ENCODE data around the gene MTUS2. TPM values are rescaled to one million over a fixed set of nuclear protein-coding genes. Genes with fewer than 3 reads are reported as not detected.

MTUS2 gene
- polyA plus RNA-seq, 2 of the 4 experiments (the other 2 are of a cell fraction), result not detected

GRCh38 chr13:29175250-29175873 is 355.2 kb downstream of the MTUS2 start:
- Histone ChIP-seq H3K4me3 (no peak overlapping the region), H3K27ac (no peak overlapping the region), H3K4me1 (no peaks in the 10 kb centered on the region), H3K9me3 (no peaks in the 10 kb centered on the region), H3K4me2 (no peak overlapping the region)
- CTCF ChIA-PET, result no interaction called here
- DNase-seq (ENCODE audit: low read depth in 1 of 2, low spot score in 1 of 2), result no peak
- TF ChIP-seq HES2 (IDR thresholded peaks at IDR 0.05) (no peak), BHLHE40 (IDR thresholded peaks at IDR 0.05; ENCODE audit: low read depth, low read length) (no peak), CBX8 (IDR thresholded peaks at IDR 0.05) (no peak), HDAC2 (IDR thresholded peaks at IDR 0.05) (no peak), POLR2AphosphoS2 (conservative IDR thresholded peaks at IDR 0.05; ENCODE audit: low read length) (no peak), JUN (IDR thresholded peaks at IDR 0.05) (no peak), HOXA7 (CRISPR knock-in tag; IDR thresholded peaks at IDR 0.05) (no peak), ZFP36 (IDR thresholded peaks at IDR 0.05; ENCODE audit: borderline replicate concordance, partially characterized antibody) (no peak), MAFK (IDR thresholded peaks at IDR 0.05; ENCODE audit: partially characterized antibody) (no peak), ESRRA (IDR thresholded peaks at IDR 0.05; ENCODE audit: borderline replicate concordance, low read length) (no peak), EHF (CRISPR knock-in tag; IDR thresholded peaks at IDR 0.05) (no peak), ZSCAN20 (CRISPR knock-in tag; IDR thresholded peaks at IDR 0.05) (no peak), FOSB (CRISPR knock-in tag; IDR thresholded peaks at IDR 0.05) (no peak)
- TF ChIP-seq, protein P1, sequence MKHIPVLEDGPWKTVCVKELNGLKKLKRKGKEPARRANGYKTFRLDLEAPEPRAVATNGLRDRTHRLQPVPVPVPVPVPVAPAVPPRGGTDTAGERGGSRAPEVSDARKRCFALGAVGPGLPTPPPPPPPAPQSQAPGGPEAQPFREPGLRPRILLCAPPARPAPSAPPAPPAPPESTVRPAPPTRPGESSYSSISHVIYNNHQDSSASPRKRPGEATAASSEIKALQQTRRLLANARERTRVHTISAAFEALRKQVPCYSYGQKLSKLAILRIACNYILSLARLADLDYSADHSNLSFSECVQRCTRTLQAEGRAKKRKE (CRISPR knock-in tag; IDR thresholded peaks at IDR 0.05; ENCODE audit: low read depth), result no peak
- WGBS (ENCODE audit: missing lambda C conversion rate), result 4% methylated on average over 3 of the region's 3 CpGs
- no peak for ATAC-seq
- FAIRE-seq, result no peak
- POLR2A ChIA-PET, result no interaction called here

- no peak for TF ChIP-seq EHMT2 (IDR thresholded peaks at IDR 0.05; ENCODE audit: low read depth)
- no peak for TF ChIP-seq NFE2L2 (conservative IDR thresholded peaks at IDR 0.05; ENCODE audit: low read length)
- no peak for TF ChIP-seq HES2 (IDR thresholded peaks at IDR 0.05)
- no peak for TF ChIP-seq KDM5A (IDR thresholded peaks at IDR 0.05)
Observed at GRCh38 chr13:29180055-29180454, 359.9 kb downstream of the MTUS2 start.

DNA sequence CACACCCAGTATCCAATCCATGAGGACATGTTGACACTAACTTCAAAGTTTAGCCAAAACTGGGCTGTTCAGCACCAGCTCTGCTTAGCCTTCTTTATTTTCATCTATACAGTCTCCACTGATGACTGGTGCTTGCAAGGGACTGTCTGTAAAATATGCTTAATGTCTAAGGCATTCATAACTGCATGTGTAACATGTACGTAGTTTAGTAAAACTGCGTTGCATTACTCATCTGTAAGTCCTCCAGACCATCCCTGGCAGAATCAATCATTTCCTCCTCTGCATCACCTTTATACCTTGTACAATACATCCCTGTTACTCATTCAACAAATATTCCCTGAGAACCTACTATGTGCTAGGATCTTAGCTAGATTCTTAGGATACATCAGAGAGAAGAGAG is 362.1 kb downstream of the MTUS2 start:
- Histone ChIP-seq H3K4me2 (no peak overlapping the region), H3K4me1 (no peaks in the 10 kb centered on the region), H3K9me3 (no peaks in the 10 kb centered on the region), H3K27ac (no peak overlapping the region), H3K4me3 (no peak overlapping the region)
- ATAC-seq (no peak), FAIRE-seq (no peak), DNase-seq (ENCODE audit: low read depth in 1 of 2, low spot score in 1 of 2) (no peak)
- POLR2A ChIA-PET, result no interaction called here
- WGBS (ENCODE audit: missing lambda C conversion rate), result 17% methylated on average over 2 of the region's 2 CpGs
- CTCF ChIA-PET, result interaction anchor here (0.6 kb wide), 1 partner anchor 19 kb away, joined by 3 read pairs; no protein-coding TSS in a partner anchor
- TF ChIP-seq, protein P2, sequence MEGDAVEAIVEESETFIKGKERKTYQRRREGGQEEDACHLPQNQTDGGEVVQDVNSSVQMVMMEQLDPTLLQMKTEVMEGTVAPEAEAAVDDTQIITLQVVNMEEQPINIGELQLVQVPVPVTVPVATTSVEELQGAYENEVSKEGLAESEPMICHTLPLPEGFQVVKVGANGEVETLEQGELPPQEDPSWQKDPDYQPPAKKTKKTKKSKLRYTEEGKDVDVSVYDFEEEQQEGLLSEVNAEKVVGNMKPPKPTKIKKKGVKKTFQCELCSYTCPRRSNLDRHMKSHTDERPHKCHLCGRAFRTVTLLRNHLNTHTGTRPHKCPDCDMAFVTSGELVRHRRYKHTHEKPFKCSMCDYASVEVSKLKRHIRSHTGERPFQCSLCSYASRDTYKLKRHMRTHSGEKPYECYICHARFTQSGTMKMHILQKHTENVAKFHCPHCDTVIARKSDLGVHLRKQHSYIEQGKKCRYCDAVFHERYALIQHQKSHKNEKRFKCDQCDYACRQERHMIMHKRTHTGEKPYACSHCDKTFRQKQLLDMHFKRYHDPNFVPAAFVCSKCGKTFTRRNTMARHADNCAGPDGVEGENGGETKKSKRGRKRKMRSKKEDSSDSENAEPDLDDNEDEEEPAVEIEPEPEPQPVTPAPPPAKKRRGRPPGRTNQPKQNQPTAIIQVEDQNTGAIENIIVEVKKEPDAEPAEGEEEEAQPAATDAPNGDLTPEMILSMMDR (IDR thresholded peaks at IDR 0.05), result no peak
- TF ChIP-seq KDM1A (IDR thresholded peaks at IDR 0.05; ENCODE audit: low read depth), result no peak
- TF ChIP-seq, protein P3, sequence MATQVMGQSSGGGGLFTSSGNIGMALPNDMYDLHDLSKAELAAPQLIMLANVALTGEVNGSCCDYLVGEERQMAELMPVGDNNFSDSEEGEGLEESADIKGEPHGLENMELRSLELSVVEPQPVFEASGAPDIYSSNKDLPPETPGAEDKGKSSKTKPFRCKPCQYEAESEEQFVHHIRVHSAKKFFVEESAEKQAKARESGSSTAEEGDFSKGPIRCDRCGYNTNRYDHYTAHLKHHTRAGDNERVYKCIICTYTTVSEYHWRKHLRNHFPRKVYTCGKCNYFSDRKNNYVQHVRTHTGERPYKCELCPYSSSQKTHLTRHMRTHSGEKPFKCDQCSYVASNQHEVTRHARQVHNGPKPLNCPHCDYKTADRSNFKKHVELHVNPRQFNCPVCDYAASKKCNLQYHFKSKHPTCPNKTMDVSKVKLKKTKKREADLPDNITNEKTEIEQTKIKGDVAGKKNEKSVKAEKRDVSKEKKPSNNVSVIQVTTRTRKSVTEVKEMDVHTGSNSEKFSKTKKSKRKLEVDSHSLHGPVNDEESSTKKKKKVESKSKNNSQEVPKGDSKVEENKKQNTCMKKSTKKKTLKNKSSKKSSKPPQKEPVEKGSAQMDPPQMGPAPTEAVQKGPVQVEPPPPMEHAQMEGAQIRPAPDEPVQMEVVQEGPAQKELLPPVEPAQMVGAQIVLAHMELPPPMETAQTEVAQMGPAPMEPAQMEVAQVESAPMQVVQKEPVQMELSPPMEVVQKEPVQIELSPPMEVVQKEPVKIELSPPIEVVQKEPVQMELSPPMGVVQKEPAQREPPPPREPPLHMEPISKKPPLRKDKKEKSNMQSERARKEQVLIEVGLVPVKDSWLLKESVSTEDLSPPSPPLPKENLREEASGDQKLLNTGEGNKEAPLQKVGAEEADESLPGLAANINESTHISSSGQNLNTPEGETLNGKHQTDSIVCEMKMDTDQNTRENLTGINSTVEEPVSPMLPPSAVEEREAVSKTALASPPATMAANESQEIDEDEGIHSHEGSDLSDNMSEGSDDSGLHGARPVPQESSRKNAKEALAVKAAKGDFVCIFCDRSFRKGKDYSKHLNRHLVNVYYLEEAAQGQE (IDR thresholded peaks at IDR 0.05), result no peak
- no peak for TF ChIP-seq CBX8 (IDR thresholded peaks at IDR 0.05)
- TF ChIP-seq HES2 (IDR thresholded peaks at IDR 0.05), result no peak
- no peak for TF ChIP-seq JUN (IDR thresholded peaks at IDR 0.05)
- no peak for TF ChIP-seq POLR2AphosphoS2 (conservative IDR thresholded peaks at IDR 0.05; ENCODE audit: low read length)
- TF ChIP-seq MAFK (IDR thresholded peaks at IDR 0.05; ENCODE audit: partially characterized antibody), result no peak
- TF ChIP-seq ZFP36 (IDR thresholded peaks at IDR 0.05; ENCODE audit: borderline replicate concordance, partially characterized antibody), result no peak
- TF ChIP-seq E2F6 (IDR thresholded peaks at IDR 0.05; ENCODE audit: borderline replicate concordance, low read depth), result no peak
- no peak for TF ChIP-seq EHMT2 (IDR thresholded peaks at IDR 0.05; ENCODE audit: low read depth)

More at GRCh38 chr13:29180055-29180454, 359.9 kb downstream of the MTUS2 start:
- H3K9me3 ChIP-seq, result no peaks in the 10 kb centered on the region
- ATAC-seq (no peak), DNase-seq (ENCODE audit: low read depth in 1 of 2, low spot score in 1 of 2) (no peak), FAIRE-seq (no peak)
- 96% methylated on average over 1 of the region's 1 CpG for WGBS (ENCODE audit: missing lambda C conversion rate)
- POLR2A ChIA-PET, result no interaction called here
- H3K4me2 ChIP-seq, result no peak overlapping the region
- H3K4me3 ChIP-seq, result no peak overlapping the region
- no peaks in the 10 kb centered on the region for H3K4me1 ChIP-seq
- CTCF ChIA-PET, result no interaction called here
- no peak overlapping the region for H3K27ac ChIP-seq
